ENCODE measurements around the gene SCUBE2.
A peak's percentile ranks its signal among the peaks of the same experiment; 100 is the strongest.

SCUBE2 gene

DNA sequence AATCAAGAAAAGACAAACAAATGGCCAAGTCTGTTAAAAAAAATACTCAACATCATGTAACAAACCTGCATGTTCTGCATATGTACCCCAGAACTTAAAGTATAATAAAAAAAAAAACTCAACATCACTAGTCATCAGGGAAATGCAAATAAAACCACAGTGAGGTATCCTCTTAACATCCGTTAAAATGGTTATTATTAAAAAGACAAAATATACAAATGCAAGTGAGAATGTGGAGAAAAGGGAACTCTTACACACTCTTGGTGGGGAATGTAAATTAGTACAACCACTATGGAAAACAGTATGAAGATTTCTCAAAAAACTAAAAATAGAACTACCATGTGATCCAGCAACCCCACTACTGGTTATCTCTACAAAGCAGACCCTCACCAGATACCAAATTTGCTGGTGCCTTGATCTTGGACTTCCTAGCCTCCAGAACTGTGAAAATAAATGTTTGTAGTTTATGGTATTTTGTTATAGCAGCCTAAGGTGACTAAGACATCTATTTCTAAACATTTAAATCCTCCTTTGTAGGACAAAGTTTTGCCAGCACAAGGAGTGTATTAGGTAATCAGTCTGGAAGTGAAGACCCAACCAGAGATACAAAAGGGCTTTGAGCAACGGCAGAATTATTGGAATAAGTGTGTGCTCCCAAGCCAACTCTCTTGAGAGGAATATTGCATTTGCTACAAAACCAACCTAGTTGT lies 32.4 kb upstream of the SCUBE2 start:
- DNase-seq (ENCODE audit: low read depth): no peak
- TF ChIP-seq, protein P1, sequence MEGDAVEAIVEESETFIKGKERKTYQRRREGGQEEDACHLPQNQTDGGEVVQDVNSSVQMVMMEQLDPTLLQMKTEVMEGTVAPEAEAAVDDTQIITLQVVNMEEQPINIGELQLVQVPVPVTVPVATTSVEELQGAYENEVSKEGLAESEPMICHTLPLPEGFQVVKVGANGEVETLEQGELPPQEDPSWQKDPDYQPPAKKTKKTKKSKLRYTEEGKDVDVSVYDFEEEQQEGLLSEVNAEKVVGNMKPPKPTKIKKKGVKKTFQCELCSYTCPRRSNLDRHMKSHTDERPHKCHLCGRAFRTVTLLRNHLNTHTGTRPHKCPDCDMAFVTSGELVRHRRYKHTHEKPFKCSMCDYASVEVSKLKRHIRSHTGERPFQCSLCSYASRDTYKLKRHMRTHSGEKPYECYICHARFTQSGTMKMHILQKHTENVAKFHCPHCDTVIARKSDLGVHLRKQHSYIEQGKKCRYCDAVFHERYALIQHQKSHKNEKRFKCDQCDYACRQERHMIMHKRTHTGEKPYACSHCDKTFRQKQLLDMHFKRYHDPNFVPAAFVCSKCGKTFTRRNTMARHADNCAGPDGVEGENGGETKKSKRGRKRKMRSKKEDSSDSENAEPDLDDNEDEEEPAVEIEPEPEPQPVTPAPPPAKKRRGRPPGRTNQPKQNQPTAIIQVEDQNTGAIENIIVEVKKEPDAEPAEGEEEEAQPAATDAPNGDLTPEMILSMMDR (conservative IDR thresholded peaks at IDR 0.05; ENCODE audit: low read depth, low read length): no peak
- H3K4me3 ChIP-seq (ENCODE audit: low read depth, low read length): no peak overlapping the region

DNA sequence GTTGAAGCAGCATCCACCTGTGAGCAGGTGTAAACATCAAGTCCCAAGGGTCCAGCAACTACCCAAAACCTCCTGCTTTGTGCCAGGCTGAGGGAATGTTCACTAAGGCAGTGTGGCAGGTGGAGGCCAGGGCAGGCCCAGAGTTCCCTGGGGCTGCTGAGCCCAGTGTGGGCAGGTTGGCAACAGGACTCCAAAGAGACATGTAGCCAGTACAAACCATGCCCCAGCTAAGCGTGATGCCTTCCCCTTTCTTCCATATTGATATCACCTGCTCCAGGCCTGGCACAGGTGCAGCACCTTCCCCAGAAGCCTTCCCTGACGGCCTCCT lies 30.0 kb upstream of the SCUBE2 start:
- TF ChIP-seq, protein P1 (conservative IDR thresholded peaks at IDR 0.05; ENCODE audit: low read depth, low read length): no peak
- DNase-seq (ENCODE audit: low read depth): no peak

DNA sequence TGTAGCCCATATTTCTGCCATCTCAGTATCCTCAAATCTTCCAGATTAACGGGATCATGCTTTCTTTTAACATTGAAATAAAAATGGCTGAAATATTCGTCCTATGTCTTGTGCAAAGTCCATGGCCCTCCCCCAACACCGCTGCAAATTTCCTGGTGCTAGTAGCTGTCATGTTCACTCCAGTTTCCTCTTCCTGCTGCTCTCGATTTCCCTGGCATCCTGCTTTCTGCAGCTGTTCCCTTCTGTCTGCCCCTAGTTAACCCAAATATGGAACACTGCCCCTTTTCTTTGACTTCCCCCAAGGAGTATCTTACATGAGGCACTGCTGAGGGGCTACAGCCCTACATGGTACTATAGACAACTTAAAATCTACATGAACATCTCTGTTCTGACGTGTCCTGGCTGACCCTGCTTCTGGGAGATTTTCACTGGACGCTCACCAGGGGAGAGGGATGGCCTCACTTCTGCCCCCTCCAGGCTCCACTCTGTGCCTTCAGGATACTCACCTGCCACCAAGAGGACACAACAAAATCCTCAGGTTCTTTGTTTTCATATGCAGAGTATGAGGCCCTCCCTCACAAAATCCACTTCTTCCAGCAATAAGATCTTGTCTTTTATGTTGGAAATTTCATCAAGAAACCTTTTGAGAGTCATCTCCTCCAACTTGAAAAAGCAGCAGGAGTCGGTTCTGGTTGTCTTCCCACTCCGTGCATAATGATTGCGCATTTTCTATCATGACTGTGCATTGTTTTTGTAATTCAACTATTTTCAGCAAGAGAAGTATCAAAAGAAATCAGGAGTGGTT lies 29.5 kb upstream of the SCUBE2 start:
- DNase-seq (ENCODE audit: low read depth): no peak
- no peak overlapping the region for H3K4me3 ChIP-seq (ENCODE audit: low read depth, low read length)

More for the DNA sequence above, 30.0 kb upstream of the SCUBE2 start:
- H3K4me3 ChIP-seq (ENCODE audit: low read depth, low read length): no peak overlapping the region

DNA sequence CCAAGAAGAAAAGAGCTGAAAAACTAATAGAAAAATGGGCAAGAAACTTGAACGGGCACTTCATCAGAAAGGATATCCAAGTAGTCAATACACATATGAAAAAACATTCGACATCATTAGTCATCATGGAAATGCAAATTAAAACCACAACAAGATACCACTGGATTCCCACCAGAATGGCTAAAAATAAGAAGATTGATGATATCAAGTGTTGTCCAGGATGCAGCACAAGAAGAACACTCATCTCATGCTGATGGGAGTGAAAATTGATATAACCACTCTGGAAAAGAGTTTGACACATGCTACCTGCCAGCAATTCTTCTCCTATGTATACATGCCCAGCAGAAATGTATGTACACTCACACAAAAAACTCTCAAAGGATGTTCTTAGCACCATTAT lies 26.9 kb upstream of the SCUBE2 start:
- DNase-seq (ENCODE audit: low read depth): no peak
- TF ChIP-seq, protein P1 (conservative IDR thresholded peaks at IDR 0.05; ENCODE audit: low read depth, low read length): no peak
- no peak overlapping the region for H3K4me3 ChIP-seq (ENCODE audit: low read depth, low read length)

More for the DNA sequence above, 29.5 kb upstream of the SCUBE2 start:
- TF ChIP-seq, protein P1 (conservative IDR thresholded peaks at IDR 0.05; ENCODE audit: low read depth, low read length): peak; percentile 38

DNA sequence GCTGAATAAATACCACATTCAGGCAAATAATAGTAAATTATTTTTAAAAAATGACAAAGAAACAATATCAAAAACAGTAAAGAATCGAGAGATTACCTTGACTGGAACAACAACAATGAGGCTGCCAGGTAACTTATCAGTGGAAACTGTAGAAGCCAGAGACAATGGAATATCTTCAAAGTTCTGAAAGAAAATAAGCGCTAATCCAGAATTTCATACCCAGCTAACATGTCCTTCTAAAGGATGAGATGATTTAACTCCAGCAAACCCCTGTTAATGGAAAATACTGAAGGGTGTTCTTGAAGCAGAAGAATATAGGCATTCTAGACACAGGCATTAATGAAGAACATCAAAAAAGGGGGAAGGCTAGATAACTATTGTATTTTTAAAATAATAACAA lies 20.7 kb upstream of the SCUBE2 start:
- no peak overlapping the region for H3K4me3 ChIP-seq (ENCODE audit: low read depth, low read length)
- TF ChIP-seq, protein P1 (conservative IDR thresholded peaks at IDR 0.05; ENCODE audit: low read depth, low read length): no peak
- no peak for DNase-seq (ENCODE audit: low read depth)

DNA sequence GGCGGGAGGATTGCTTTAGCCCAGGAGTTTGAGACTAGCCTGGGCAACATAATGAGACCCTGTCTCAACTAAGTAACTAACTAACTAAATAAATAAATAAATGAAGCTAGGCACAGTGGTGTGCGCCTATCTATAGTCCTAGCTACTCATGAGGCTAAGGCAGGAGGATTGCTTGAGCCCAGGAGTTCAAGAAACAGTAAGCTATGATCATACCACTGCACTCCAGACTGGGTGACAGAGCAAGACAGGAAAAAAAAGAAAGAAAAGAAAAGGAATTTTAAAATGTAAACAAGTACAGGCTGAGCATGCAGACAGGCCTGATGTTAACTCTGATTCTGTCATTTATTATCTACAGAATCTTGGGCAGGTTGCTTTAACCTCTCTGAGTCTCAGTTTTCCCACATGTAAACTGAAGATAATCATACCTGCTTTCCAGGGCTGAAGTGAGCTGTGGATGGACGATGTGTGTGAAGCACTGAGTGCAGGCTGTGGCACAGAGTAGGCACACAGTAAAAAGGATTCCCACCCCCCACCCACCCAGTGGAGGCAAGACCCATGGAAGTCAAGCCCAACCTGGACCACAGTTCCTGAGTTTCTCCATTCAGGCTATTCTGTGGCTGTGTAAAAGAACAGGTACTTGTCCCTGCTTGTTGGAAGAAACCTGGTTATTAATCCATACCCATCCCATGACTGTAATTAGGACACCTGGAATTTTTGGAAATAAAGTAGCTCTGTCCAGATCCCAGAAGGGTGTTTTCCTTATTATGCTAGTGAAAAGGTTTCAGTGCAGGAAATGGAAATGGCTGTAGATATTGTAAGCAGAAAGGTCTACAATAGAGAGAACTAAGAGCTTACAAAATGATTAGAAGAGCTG lies 18.7 kb upstream of the SCUBE2 start:
- no peak overlapping the region for H3K4me3 ChIP-seq (ENCODE audit: low read depth, low read length)
- DNase-seq (ENCODE audit: low read depth): no peak
- TF ChIP-seq, protein P1 (conservative IDR thresholded peaks at IDR 0.05; ENCODE audit: low read depth, low read length): no peak
